Loucy (cell line): ENCODE measurements around the gene FSTL4.
A peak's percentile ranks its signal among the peaks of the same experiment; 100 is the strongest.

Experiments
- H2AFZ ChIP-seq: fragments of 200-600 bp; sonication (generic); 2 replicates; pipeline ENCODE4 v1.6.0; 2016; ENCODE audit warnings: antibody characterized with exemption, mild to moderate bottlenecking, low read length, moderate library complexity
- H3F3A ChIP-seq: fragments of 200-600 bp; 2 replicates; pipeline ENCODE4 v1.6.0; 2016; ENCODE audit warnings: antibody characterized with exemption, low read depth, mild to moderate bottlenecking
- H3K27me3 ChIP-seq: fragments of 200-600 bp; sonication (generic); 2 replicates; pipeline ENCODE4 v1.6.1; 2014; ENCODE audit warnings: low read length, mild to moderate bottlenecking; ENCODE audit not compliant: insufficient read depth, poor library complexity, severe bottlenecking
- H3K36me3 ChIP-seq: fragments of 200-600 bp; sonication (generic); 2 replicates; pipeline ENCODE4 v1.6.1; 2016; ENCODE audit warnings: low read length; ENCODE audit not compliant: insufficient read depth
- H3K4me1 ChIP-seq: fragments of 200-600 bp; sonication (generic); 2 replicates; pipeline ENCODE4 v1.5.1; 2014; ENCODE audit warnings: low read length, mild to moderate bottlenecking; ENCODE audit not compliant: insufficient read depth, poor library complexity, severe bottlenecking
- H3K4me2 ChIP-seq: fragments of 200-600 bp; sonication (generic); 2 replicates; pipeline ENCODE4 v1.6.0; 2014; ENCODE audit warnings: antibody characterized with exemption, low read length, low read depth, mild to moderate bottlenecking; ENCODE audit not compliant: poor library complexity, severe bottlenecking
- H3K4me3 ChIP-seq: fragments of 200-600 bp; sonication (generic); 2 replicates; pipeline ENCODE4 v1.5.1; 2014; ENCODE audit warnings: low read length, mild to moderate bottlenecking, mixed read lengths; ENCODE audit not compliant: poor library complexity, severe bottlenecking
- H3K79me2 ChIP-seq: fragments of 200-600 bp; sonication (generic); 2 replicates; pipeline ENCODE4 v1.6.1; 2014; ENCODE audit warnings: low read length; ENCODE audit not compliant: insufficient read depth
- H3K9ac ChIP-seq: fragments of 200-600 bp; sonication (generic); 2 replicates; pipeline ENCODE4 v1.6.0; 2014; ENCODE audit warnings: mild to moderate bottlenecking, low read depth, low read length, moderate library complexity; ENCODE audit not compliant: poor library complexity, severe bottlenecking
- H3K9me2 ChIP-seq: fragments of 200-600 bp; sonication (generic); replicated peaks from 2 replicates; pipeline ENCODE4 v1.6.1; 2016; ENCODE audit warnings: low read depth, low read length, mixed read lengths
- H3K9me3 ChIP-seq: fragments of 200-600 bp; sonication (generic); 2 replicates; pipeline ENCODE4 v1.6.1; 2014; ENCODE audit warnings: mild to moderate bottlenecking, antibody characterized with exemption, low read length, low read depth; ENCODE audit not compliant: insufficient read depth
- H4K20me1 ChIP-seq: fragments of 200-600 bp; sonication (generic); 2 replicates; pipeline ENCODE4 v1.6.0; 2014; ENCODE audit warnings: antibody characterized with exemption, low read length, mild to moderate bottlenecking; ENCODE audit not compliant: insufficient read depth, poor library complexity, severe bottlenecking
- CTCF ChIP-seq: fragments of 200-600 bp; sonication (generic); conservative IDR thresholded peaks from 2 replicates; pipeline ENCODE4 v1.5.1; 2014; ENCODE audit warnings: mild to moderate bottlenecking, antibody characterized with exemption, low read length
- EZH2phosphoT487 ChIP-seq: fragments of 200-600 bp; IDR thresholded peaks from 2 replicates; pipeline ENCODE4 v1.6.1; 2018; ENCODE audit warnings: antibody characterized with exemption, mild to moderate bottlenecking, moderate library complexity, borderline replicate concordance

Gene FSTL4

GRCh38 chr5:133321286-133321832, 291.0 kb downstream of the FSTL4 start:
- no peak overlapping the region for H3K9ac ChIP-seq
- no peaks in the 10 kb centered on the region for H4K20me1 ChIP-seq
- H3K27me3 ChIP-seq: no peaks in the 10 kb centered on the region
- H2AFZ ChIP-seq: no peak overlapping the region
- H3K4me3 ChIP-seq: no peak overlapping the region
- no peaks in the 10 kb centered on the region for H3K36me3 ChIP-seq
- no peaks in the 10 kb centered on the region for H3F3A ChIP-seq
- TF ChIP-seq EZH2phosphoT487 (no peak), CTCF (no peak)
- H3K9me2 ChIP-seq: no peaks in the 10 kb centered on the region
- H3K9me3 ChIP-seq: no peaks in the 10 kb centered on the region
- H3K4me2 ChIP-seq: no peak overlapping the region
- H3K79me2 ChIP-seq: no peaks in the 10 kb centered on the region
- H3K4me1 ChIP-seq: no peaks in the 10 kb centered on the region

GRCh38 chr5:133319905-133320520, 292.3 kb downstream of the FSTL4 start:
- TF ChIP-seq EZH2phosphoT487: no peak
- TF ChIP-seq CTCF: 0 out of 2 replicates have a peak, but pooled peaks have one; percentile 28
- H2AFZ ChIP-seq: no peak overlapping the region

GRCh38 chr5:133319244-133319643, 293.1 kb downstream of the FSTL4 start:
- H2AFZ ChIP-seq: no peak overlapping the region
- H3K27me3 ChIP-seq: no peaks in the 10 kb centered on the region
- no peaks in the 10 kb centered on the region for H3K4me1 ChIP-seq
- no peaks in the 10 kb centered on the region for H3F3A ChIP-seq
- no peak overlapping the region for H3K4me2 ChIP-seq
- no peaks in the 10 kb centered on the region for H3K79me2 ChIP-seq
- H3K9ac ChIP-seq: no peak overlapping the region
- H3K4me3 ChIP-seq: no peak overlapping the region
- no peaks in the 10 kb centered on the region for H3K9me2 ChIP-seq
- H3K36me3 ChIP-seq: no peaks in the 10 kb centered on the region
- H3K9me3 ChIP-seq: no peaks in the 10 kb centered on the region
- TF ChIP-seq EZH2phosphoT487: no peak
- no peak for TF ChIP-seq CTCF
- no peaks in the 10 kb centered on the region for H4K20me1 ChIP-seq

More at GRCh38 chr5:133319905-133320520, 292.3 kb downstream of the FSTL4 start:
- Histone ChIP-seq H3K36me3 (no peaks in the 10 kb centered on the region), H4K20me1 (no peaks in the 10 kb centered on the region), H3K9me3 (no peaks in the 10 kb centered on the region), H3K9me2 (no peaks in the 10 kb centered on the region), H3K27me3 (no peaks in the 10 kb centered on the region), H3F3A (no peaks in the 10 kb centered on the region), H3K4me2 (no peak overlapping the region), H3K9ac (no peak overlapping the region), H3K4me1 (no peaks in the 10 kb centered on the region), H3K4me3 (no peak overlapping the region), H3K79me2 (no peaks in the 10 kb centered on the region)
